Progenitor cell of endocrine pancreas (in vitro differentiated cells): ENCODE measurements around the gene EXTL1. TPM values are rescaled to one million over a fixed set of nuclear protein-coding genes. Genes with fewer than 3 reads are reported as not detected.

Experiments used
- DNase-seq: peaks from one replicate; pipeline ENCODE4 v3.0.0; 2021; ENCODE audit warnings: low spot score; ENCODE audit not compliant: unreplicated experiment
- H3K27ac Mint-ChIP-seq: 2 replicates; pipeline ENCODE4 v1.8.0; 2021; ENCODE audit warnings: mild to moderate bottlenecking, moderate library complexity, mixed read lengths
- H3K27me3 Mint-ChIP-seq: 2 replicates; pipeline ENCODE4 v1.8.0; 2021; ENCODE audit warnings: mixed read lengths
- H3K36me3 Mint-ChIP-seq: 2 replicates; pipeline ENCODE4 v1.8.0; 2022; ENCODE audit warnings: mixed read lengths; ENCODE audit not compliant: insufficient read depth
- H3K4me1 Mint-ChIP-seq: 2 replicates; pipeline ENCODE4 v1.8.0; 2021; ENCODE audit warnings: low read depth, mixed read lengths
- H3K4me3 Mint-ChIP-seq: 2 replicates; pipeline ENCODE4 v1.8.0; 2021; ENCODE audit warnings: low read depth, mild to moderate bottlenecking, moderate library complexity, mixed read lengths
- H3K9me3 Mint-ChIP-seq: 2 replicates; pipeline ENCODE4 v1.8.0; 2021; ENCODE audit warnings: low read depth, mixed read lengths
- CTCF ChIP-seq: fragments of 200-600 bp; sonication (generic); IDR thresholded peaks from one replicate; pipeline ENCODE4 v1.5.0; 2021; ENCODE audit warnings: antibody characterized with exemption, mild to moderate bottlenecking; ENCODE audit not compliant: unreplicated experiment
- total RNA-seq: library from RNA; stranded (reverse); gene quantifications from 2 replicates; pipeline ENCODE4 v1.2.1, GENCODE V29; 2021

Gene EXTL1
- total RNA-seq, 1 donor from 2014 or later, result 3.6 TPM

- peaks cover 48% of the 10 kb centered on the region for H3K27me3 Mint-ChIP-seq
- DNase-seq, result no peak
- no peaks in the 10 kb centered on the region for H3K36me3 Mint-ChIP-seq
- peaks cover 2% of the 10 kb centered on the region for H3K4me1 Mint-ChIP-seq
- no peak overlapping the region for H3K27ac Mint-ChIP-seq
- H3K9me3 Mint-ChIP-seq, result no peaks in the 10 kb centered on the region
- no peak overlapping the region for H3K4me3 Mint-ChIP-seq
- no peak for TF ChIP-seq CTCF
These were observed 19.8 kb downstream of the EXTL1 start for GRCh38 chr1:26041401-26041800.

GRCh38 chr1:26041978-26042377 lies 20.4 kb downstream of the EXTL1 start:
- Mint-ChIP-seq H3K36me3 (no peaks in the 10 kb centered on the region), H3K4me3 (no peak overlapping the region), H3K27ac (no peak overlapping the region), H3K27me3 (peaks cover 54% of the 10 kb centered on the region), H3K9me3 (no peaks in the 10 kb centered on the region), H3K4me1 (peaks cover 2% of the 10 kb centered on the region)
- no peak for TF ChIP-seq CTCF
- no peak for DNase-seq

- no peak overlapping the region for H3K4me3 Mint-ChIP-seq
- no peak for DNase-seq
- H3K9me3 Mint-ChIP-seq, result no peaks in the 10 kb centered on the region
- H3K36me3 Mint-ChIP-seq, result no peaks in the 10 kb centered on the region
- H3K27me3 Mint-ChIP-seq, result peaks cover 66% of the 10 kb centered on the region
- H3K4me1 Mint-ChIP-seq, result peaks cover 2% of the 10 kb centered on the region
- no peak overlapping the region for H3K27ac Mint-ChIP-seq
- TF ChIP-seq CTCF, result no peak
These were observed 22.2 kb downstream of the EXTL1 start for GRCh38 chr1:26043765-26044164.

- Mint-ChIP-seq H3K4me1 (peaks cover 2% of the 10 kb centered on the region), H3K36me3 (no peaks in the 10 kb centered on the region), H3K9me3 (no peaks in the 10 kb centered on the region), H3K27me3 (peaks cover 69% of the 10 kb centered on the region), H3K27ac (no peak overlapping the region), H3K4me3 (no peak overlapping the region)
- no peak for TF ChIP-seq CTCF
- DNase-seq, result no peak
These were observed 22.8 kb downstream of the EXTL1 start for GRCh38 chr1:26044414-26044813.

- TF ChIP-seq CTCF, result no peak
- peaks cover 74% of the 10 kb centered on the region for H3K27me3 Mint-ChIP-seq
These were observed 23.6 kb downstream of the EXTL1 start for GRCh38 chr1:26044971-26045721.

More at GRCh38 chr1:26044971-26045721, 23.6 kb downstream of the EXTL1 start:
- Mint-ChIP-seq H3K4me3 (no peak overlapping the region), H3K36me3 (no peaks in the 10 kb centered on the region), H3K4me1 (peaks cover 3% of the 10 kb centered on the region), H3K27ac (no peak overlapping the region), H3K9me3 (no peaks in the 10 kb centered on the region)
- no peak for DNase-seq
